Measurements from ENCODE around the gene CCR5AS.
"Not testable (repeated sequence)": the region's sequence is repeated elsewhere in the genome, so short reads cannot be mapped to it uniquely, and the experiment has no call there.

The CCR5AS gene

DNA sequence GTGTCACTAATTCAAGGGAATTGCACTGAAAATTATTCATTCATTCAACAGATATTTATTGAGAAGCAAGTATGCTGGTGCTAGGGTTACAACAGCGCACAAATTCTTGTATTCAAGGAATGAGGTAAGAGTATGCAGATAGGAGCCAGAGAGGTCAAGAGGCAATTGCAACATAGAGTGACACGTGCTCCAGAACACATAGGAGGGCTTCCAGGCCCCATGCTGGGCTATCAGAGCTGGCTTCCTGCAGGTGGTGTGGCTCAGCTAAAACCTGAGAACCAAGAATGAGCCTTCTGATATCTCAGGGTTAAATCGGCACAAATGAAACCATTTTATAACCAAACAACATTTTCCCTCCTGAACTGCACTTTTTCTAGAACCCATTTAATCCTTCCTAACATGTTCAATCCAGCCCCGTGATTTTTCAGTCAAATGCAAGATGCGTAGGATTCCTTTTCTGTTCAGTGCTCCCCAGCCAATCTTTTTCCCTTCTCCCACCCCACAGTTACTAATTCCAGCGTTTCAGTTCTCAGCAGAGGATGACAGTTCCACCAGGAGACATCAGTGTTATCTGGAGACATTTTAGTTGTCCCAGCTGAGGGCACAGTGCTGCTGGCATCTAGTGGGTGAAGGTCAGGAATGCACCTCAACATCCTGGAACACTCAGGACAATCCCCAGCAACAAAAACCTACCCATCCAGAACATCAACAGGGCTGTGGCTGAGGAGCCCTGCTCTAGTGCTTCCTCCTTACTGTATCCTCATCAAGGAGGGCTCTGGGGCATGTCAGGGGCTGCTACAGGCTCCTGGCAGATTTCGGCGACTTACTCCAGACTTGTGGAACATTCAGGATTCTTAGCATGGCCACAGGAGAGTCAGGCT lies 13.1 kb downstream of the CCR5AS start:
- Mint-ChIP-seq H3K27ac (no peak overlapping the region), H3K36me3 (ENCODE audit: low read depth) (no peaks in the 10 kb centered on the region)

DNA sequence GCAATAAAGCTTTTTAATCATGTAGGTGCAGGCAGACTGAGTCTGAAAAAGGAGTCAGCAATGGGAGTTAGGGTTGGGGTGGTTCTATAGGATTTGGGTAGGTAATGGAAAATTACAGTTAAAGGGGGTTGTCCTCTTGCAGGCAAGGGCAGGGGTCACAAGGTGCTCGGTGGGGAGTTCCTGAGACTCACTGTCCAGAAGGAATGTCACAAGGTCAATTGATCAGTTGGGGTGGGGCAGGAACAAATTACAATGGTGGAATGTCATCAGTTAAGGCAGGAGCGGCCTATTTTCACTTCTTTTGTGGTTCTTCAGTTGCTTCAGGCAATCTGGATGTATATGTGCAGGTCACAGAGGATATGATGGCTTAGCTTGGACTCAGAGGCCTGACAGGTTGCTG lies 13.9 kb downstream of the CCR5AS start:
- ATAC-seq (ENCODE audit: low read depth), result no peak
- intact Hi-C loops (cut with micrococcal nuclease), result no loop called here
- CTCF ChIA-PET, result interaction anchor here (1.1 kb wide), 1 partner anchor 12 kb away, joined by 3 read pairs; no protein-coding TSS in a partner anchor

More for the DNA sequence above, 13.1 kb downstream of the CCR5AS start:
- CTCF ChIA-PET, result interaction anchor here (1.1 kb wide), 1 partner anchor 11 kb away, joined by 3 read pairs; no protein-coding TSS in a partner anchor
- TF ChIP-seq, protein P1, sequence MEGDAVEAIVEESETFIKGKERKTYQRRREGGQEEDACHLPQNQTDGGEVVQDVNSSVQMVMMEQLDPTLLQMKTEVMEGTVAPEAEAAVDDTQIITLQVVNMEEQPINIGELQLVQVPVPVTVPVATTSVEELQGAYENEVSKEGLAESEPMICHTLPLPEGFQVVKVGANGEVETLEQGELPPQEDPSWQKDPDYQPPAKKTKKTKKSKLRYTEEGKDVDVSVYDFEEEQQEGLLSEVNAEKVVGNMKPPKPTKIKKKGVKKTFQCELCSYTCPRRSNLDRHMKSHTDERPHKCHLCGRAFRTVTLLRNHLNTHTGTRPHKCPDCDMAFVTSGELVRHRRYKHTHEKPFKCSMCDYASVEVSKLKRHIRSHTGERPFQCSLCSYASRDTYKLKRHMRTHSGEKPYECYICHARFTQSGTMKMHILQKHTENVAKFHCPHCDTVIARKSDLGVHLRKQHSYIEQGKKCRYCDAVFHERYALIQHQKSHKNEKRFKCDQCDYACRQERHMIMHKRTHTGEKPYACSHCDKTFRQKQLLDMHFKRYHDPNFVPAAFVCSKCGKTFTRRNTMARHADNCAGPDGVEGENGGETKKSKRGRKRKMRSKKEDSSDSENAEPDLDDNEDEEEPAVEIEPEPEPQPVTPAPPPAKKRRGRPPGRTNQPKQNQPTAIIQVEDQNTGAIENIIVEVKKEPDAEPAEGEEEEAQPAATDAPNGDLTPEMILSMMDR (IDR thresholded peaks at IDR 0.05), result no peak
- Mint-ChIP-seq H3K27me3 (no peaks in the 10 kb centered on the region), H3K9me3 (no peaks in the 10 kb centered on the region), H3K4me3 (no peak overlapping the region), H3K4me1 (peaks cover 17% of the 10 kb centered on the region)
- intact Hi-C loops (cut with micrococcal nuclease), result no loop called here
- DNase-seq, result no peak
- POLR2A ChIA-PET, result no interaction called here
- ATAC-seq (ENCODE audit: low read depth), result no peak

DNA sequence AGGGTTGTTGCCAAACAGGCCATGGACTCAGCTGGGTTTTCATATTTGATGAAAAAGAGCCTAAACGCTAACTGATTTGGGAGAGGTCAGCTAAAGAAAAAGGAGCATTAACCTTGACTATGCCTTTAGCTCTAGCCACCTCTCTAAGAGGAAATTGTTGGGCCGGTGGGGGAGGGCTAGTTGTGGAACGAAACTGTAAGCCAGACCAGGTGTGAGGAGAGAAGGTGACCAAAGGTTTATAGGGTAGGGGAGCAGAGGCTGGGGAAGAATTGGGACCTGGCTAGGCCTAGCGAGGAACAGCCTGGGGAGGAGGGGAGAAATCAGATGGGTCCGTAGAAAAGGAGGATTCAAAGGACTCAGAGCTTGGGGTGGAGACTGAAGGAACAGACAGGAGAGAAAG lies 15.3 kb downstream of the CCR5AS start:
- H3K4me3 Mint-ChIP-seq; POLR2A ChIA-PET; H3K36me3 Mint-ChIP-seq (ENCODE audit: low read depth); ATAC-seq (ENCODE audit: low read depth); CTCF ChIA-PET; H3K27ac Mint-ChIP-seq; DNase-seq; H3K9me3 Mint-ChIP-seq; H3K27me3 Mint-ChIP-seq; intact Hi-C loops (cut with micrococcal nuclease): not testable (repeated sequence)
- peaks cover 11% of the 10 kb centered on the region for H3K4me1 Mint-ChIP-seq

More for the DNA sequence above, 13.9 kb downstream of the CCR5AS start:
- H3K9me3 Mint-ChIP-seq, result no peaks in the 10 kb centered on the region
- H3K36me3 Mint-ChIP-seq (ENCODE audit: low read depth), result no peaks in the 10 kb centered on the region
- no peak overlapping the region for H3K27ac Mint-ChIP-seq
- DNase-seq, result no peak
- POLR2A ChIA-PET, result no interaction called here
- peaks cover 17% of the 10 kb centered on the region for H3K4me1 Mint-ChIP-seq
- H3K27me3 Mint-ChIP-seq, result no peaks in the 10 kb centered on the region
- TF ChIP-seq, protein P1 (IDR thresholded peaks at IDR 0.05), result no peak
- H3K4me3 Mint-ChIP-seq, result no peak overlapping the region

- ChIA-PET POLR2A (no interaction called here), CTCF (no interaction called here)
- peaks cover 16% of the 10 kb centered on the region for H3K4me1 Mint-ChIP-seq
- no peak overlapping the region for H3K4me3 Mint-ChIP-seq
- intact Hi-C loops (cut with micrococcal nuclease), result no loop called here
- no peak overlapping the region for H3K27ac Mint-ChIP-seq
- no peaks in the 10 kb centered on the region for H3K27me3 Mint-ChIP-seq
- H3K36me3 Mint-ChIP-seq (ENCODE audit: low read depth), result no peaks in the 10 kb centered on the region
- no peaks in the 10 kb centered on the region for H3K9me3 Mint-ChIP-seq
- TF ChIP-seq, protein P1 (IDR thresholded peaks at IDR 0.05), result no peak
- DNase-seq (no peak), ATAC-seq (ENCODE audit: low read depth) (no peak)
These were observed 17.6 kb downstream of the CCR5AS start for GRCh38 chr3:46389306-46389705.

DNA sequence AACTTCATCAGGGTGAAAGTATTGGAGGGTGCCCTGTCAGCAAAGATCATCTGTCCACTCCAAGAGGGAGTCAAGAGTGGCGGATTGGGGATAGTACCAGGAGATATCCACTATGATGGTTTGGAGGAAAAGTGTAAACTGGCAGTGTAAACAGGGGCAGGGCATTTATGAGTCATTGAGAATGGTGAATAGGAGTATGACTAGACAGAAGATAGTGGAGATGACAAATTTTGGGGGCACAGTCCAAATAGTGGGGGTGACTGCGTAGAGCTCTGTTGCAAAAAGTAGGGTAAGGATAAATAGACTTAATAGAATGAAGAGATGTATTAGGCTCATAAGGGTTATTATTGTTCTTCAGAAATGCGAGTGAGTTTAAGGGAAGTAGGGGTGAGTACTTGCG lies 18.0 kb downstream of the CCR5AS start:
- H3K27ac Mint-ChIP-seq; DNase-seq; H3K9me3 Mint-ChIP-seq; H3K27me3 Mint-ChIP-seq; intact Hi-C loops (cut with micrococcal nuclease); CTCF ChIA-PET; H3K36me3 Mint-ChIP-seq (ENCODE audit: low read depth); ATAC-seq (ENCODE audit: low read depth); POLR2A ChIA-PET; H3K4me3 Mint-ChIP-seq: not testable (repeated sequence)
- peaks cover 21% of the 10 kb centered on the region for H3K4me1 Mint-ChIP-seq

DNA sequence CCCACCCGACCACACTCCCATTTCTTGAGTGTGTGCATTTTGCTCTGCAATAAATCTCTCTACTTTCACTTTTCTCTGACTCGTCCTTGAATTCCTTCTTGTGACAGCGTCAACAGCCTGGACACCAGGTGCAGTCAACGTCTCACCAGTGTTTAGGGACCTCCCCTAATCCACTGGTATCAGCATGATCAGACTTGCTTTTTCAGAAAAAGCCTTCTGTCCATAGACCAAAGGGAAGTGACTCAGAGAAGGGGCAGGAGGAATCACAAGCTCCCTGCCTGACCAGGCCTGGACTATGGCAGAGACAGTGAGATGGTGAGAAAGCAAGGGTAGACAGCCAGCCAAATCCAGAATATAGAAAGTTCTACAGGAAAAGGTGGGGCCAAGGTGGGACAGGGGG lies 20.7 kb downstream of the CCR5AS start:
- Mint-ChIP-seq H3K4me1 (peaks cover 38% of the 10 kb centered on the region), H3K36me3 (ENCODE audit: low read depth) (no peaks in the 10 kb centered on the region), H3K9me3 (no peaks in the 10 kb centered on the region), H3K27me3 (no peaks in the 10 kb centered on the region), H3K4me3 (no peak overlapping the region), H3K27ac (no peak overlapping the region)
- TF ChIP-seq, protein P1 (IDR thresholded peaks at IDR 0.05), result no peak
- intact Hi-C loops (cut with micrococcal nuclease), result no loop called here
- CTCF ChIA-PET, result no interaction called here
- no peak for ATAC-seq (ENCODE audit: low read depth)
- DNase-seq, result no peak
- POLR2A ChIA-PET, result no interaction called here
